GF-D8 (cell line): ENCODE results near the gene GPR156.

Experiments
- DNase-seq: peaks from one replicate; lab custom pipeline; 2025; lab: John Stamatoyannopoulos, UW

GPR156 gene

DNA sequence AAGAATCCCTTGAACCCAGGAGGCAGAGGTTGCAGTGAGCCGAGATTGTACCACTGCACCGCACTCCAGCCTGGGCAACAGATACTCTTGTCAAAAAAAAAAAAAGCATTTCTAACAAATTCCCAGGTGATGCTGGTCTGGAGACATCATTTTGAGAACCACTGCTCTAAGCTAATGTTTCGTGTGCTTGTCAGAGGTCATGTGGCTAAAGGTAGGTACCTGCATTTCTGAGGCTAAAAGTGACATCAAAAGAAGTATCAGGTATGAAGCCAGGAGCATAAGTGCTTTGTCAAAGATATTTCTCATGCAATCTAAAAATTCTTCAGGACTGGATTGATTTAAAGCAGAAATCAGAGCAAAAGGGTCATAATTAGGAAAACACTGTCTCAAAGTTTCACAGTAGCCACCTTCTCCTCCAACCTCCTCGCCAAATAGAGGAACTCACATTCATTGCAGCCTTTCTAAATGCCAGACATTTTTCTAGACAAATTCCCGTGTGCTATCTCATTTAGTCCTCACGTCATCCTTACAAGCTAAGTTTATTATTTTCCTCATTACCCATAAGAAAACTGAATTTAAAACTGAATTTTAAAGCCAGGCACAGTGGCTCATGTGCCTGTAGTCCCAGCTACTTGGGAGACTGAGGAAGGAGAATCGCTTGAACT, 165.0 kb downstream of the GPR156 start:
- no peak for DNase-seq
